Measurements from ENCODE around the gene KLHDC8B.

Gene KLHDC8B

DNA sequence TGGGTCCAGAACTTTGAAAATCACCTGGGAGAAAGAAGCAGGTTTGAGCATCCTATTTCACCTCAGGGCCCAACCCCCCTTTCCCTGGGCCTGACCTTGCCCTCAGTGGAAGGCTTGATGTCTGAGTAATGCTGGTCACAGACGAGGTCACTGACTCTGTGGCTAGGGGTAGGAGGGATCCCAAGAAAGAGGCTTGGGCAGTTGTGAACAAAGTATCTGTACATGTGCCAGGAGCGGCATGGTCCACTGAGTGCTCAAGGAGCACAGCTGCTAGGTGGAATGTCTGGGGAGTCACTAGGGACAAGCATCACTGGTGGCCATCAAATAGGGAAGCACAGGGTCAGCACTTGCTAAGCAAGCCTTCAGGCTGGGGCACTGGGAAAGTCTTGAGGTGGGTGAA lies 12.6 kb upstream of the KLHDC8B start:
- DNase-seq (ENCODE audit: low read depth in 2 of 2): no peak

- no peak for DNase-seq (ENCODE audit: low read depth in 2 of 2)
These were observed 10.2 kb upstream of the KLHDC8B start for GRCh38 chr3:49161197-49161596.

DNA sequence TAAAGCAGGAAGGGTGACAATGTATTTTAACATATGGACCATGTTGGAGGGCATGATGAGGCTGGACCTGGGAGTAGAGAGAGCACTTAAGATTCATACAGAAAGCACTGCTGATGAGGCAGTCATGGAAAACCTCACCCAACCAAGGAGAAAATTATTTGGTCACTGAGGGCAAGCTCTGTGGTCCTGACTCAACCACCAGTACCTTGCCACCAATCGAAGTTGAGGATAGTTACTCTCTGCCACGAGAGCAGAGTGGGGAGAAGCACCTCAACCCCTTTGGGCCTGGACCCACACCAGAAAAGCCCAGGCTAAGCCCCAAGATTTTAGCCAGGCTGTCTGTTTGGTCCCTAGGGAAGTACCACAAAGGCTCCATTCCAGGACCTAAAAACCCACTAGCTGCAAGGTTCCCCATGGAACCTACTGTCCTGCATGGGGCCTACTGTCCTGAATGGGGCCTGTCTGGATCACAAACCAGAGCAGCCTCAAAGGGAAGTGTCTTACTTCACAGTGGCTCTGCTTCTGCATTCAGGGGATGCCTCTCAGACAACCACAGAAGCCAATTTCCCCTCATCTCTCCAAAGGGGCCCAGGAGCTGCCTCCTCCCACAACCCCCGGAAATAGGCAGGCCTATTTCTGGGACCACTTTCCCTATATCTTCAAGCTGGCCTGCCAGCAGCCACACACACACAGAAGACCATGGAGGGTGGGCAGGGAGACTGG lies 9.4 kb upstream of the KLHDC8B start:
- DNase-seq (ENCODE audit: low read depth in 2 of 2): no peak

DNA sequence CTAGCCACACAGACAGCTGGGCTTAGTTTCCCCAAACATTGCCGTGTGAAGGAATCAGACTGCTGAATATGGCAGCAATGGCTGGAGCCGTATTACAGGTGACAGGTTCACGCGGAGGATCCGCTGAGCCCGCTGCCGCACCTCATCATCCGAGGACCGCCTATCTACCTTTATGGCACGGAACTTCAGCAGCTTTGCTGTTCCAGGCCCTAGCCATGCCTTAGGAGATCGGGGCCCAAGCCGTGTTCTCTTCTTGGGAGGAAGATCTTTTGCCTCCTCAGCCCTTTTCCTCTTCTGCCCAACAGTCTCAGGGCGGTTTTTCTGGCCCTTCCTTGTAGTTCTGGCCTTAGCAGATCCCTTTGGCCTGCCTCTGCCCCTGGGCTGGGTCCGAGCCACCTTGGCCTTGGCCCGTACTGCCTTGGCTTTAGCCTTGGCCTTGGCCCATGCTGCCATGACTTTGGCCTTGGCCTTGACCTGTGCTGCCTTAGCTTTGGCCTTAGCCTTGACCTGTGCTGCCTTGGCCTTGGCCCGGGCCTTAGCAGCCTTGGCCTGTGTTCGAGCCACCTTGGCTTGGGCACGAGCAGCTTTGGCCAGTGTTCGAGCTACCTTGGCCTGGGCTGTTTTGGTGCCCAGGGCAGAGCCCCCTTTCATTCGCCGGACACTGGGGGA lies 8.5 kb upstream of the KLHDC8B start:
- no peak for DNase-seq (ENCODE audit: low read depth in 2 of 2)

- no peak for DNase-seq (ENCODE audit: low read depth in 2 of 2)
These were observed 7.8 kb upstream of the KLHDC8B start for GRCh38 chr3:49163609-49164008.

- DNase-seq (ENCODE audit: low read depth in 2 of 2): no peak
These were observed 6.2 kb upstream of the KLHDC8B start for GRCh38 chr3:49164983-49165720.

- DNase-seq (ENCODE audit: low read depth in 2 of 2): peak; percentile 64 to 67
These were observed 5.3 kb upstream of the KLHDC8B start, which contains the start of gene CCDC71 for GRCh38 chr3:49165771-49166751. Gene CCDC71 (minus strand): TSS chr3:49166331. CDS start chr3:49164208, 2,123 bp downstream.

GRCh38 chr3:49166752-49167556 lies 4.4 kb upstream of the KLHDC8B start:
- no peak for DNase-seq (ENCODE audit: low read depth in 2 of 2)

GRCh38 chr3:49170744-49171118 lies 667 bp upstream of the KLHDC8B start:
- no peak for DNase-seq (ENCODE audit: low read depth in 2 of 2)

GRCh38 chr3:49171775-49172500 lies 540 bp downstream of the KLHDC8B start:
- no peak for DNase-seq (ENCODE audit: low read depth in 2 of 2)

GRCh38 chr3:49172551-49173041 lies 1.2 kb downstream of the KLHDC8B start:
- no peak for DNase-seq (ENCODE audit: low read depth in 2 of 2)

DNA sequence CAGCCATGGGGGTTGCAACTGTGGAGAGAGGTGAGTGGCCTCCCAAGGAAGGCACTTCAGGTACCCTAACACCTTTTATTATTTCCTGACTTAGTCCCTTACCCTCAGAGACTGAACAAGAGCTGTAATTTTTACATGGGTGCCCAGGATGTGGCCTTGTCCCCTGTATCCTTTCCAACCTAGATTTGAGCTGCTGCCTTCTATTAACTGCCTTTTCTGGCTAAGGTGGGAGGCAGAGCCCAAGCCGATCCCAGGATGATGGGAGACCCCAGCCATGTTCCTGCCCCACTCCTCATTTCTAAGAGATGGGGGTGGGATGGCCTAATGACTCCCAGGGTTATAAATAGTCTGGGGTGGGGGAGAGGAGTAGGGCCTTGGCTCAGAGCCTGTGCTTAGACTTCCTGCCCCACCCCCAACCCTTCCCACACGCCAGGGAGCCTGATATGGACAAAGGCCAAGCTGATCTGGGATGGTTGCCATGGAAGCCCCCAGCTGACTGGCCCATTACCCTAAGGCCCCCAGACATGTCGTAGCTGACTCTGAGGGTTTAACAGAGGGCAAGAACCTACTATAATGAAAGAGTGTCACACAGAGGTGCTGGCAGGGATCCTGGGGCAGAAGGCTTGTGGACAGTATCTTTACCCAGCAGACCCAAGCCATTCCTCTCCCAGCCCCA lies 1.9 kb downstream of the KLHDC8B start:
- no peak for DNase-seq (ENCODE audit: low read depth in 2 of 2)

- DNase-seq (ENCODE audit: low read depth in 2 of 2): no peak
These were observed 2.4 kb downstream of the KLHDC8B start for GRCh38 chr3:49173792-49174170.

- no peak for DNase-seq (ENCODE audit: low read depth in 2 of 2)
These were observed 3.1 kb downstream of the KLHDC8B start for GRCh38 chr3:49174397-49174985.

DNA sequence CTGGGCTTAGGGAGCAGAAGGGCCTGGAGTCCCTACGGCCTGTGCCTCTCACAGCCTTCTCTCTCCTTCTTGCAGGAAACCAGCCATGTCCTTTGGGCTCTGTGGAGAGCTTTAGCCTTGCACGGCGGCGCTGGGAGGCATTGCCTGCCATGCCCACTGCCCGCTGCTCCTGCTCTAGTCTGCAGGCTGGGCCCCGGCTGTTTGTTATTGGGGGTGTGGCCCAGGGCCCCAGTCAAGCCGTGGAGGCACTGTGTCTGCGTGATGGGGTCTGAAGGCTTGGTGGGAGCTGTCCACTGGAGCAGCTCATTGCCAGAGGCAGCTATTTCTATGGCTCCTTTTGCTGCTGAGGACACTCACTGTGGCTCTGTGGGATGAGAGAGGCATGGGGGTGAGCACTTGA lies 4.1 kb downstream of the KLHDC8B start:
- no peak for DNase-seq (ENCODE audit: low read depth in 2 of 2)

DNA sequence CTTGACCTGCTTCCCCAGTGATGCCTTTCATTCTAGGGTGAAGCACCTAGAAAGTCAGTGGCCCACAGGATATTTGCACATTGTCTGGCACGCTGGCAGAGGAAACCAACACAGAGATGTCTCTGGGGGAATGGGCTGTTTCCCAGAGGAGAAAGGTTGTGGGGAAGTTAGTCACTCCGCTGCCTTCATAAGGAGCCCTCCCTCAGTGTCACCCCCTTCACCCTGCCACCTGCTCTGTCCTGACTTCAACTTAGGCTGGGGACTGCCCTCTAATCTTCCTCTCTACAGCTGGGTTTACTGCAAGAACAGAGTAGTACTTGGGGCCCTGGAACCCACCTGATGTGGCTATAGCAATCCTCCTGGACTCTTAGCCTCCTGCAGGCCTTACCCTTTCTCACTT lies 5.7 kb downstream of the KLHDC8B start:
- DNase-seq (ENCODE audit: low read depth in 2 of 2): no peak

DNA sequence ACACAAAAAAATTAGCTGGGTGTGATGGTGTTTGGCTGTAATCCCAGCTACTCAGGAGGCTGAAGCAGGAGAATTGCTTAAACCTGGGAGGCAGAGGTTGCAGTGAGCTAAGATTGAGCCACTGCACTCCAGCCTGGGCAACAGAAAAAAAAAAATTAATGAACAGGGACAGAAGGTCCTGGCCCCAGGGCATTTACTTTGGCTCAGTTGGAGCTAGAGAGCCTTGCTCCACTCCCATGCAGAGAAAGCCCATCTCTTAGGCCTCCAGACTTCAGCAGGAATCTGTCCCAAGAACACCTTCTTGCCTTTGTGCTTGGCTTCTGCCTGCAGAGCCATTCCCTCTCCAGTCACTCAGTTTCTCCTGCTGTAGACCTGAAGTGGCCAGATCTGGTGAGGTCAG lies 8.7 kb downstream of the KLHDC8B start:
- no peak for DNase-seq (ENCODE audit: low read depth in 2 of 2)

GRCh38 chr3:49181351-49181750 lies 10.0 kb downstream of the KLHDC8B start:
- no peak for DNase-seq (ENCODE audit: low read depth in 2 of 2)

DNA sequence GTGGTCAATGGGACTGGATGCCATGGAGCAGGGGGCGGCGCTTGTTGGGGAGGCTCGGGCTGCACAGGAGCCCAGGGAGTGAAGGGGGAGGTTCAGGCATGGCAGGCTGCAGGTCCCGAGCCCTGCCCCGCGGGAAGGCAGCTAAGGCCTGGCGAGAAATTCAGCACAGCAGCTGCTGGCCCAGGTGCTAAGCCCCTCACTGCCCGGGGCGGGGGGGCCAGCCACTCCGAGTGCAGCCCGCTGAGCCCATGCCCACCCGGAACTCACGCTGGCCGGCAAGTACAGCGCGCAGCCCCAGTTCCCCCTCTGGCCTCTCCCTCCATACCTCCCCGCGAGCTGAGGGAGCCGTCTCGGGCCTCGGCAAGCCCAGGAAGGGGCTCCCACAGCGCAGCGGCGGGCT lies 11.3 kb downstream of the KLHDC8B start:
- DNase-seq (ENCODE audit: low read depth in 2 of 2): no peak

All from stimulated activated CD4-positive, alpha-beta T cell treated with anti-CD3 and anti-CD28 coated beads, Interleukin-12 subunit alpha, Interleukin-12 subunit beta, amount 100 ng/mL, for 24 hours (primary cell).